Stimulated activated memory B cell treated with anti-CD40 and anti-IgM and Interleukin-4, amounts not matched to agents 10 μg/mL and 1 μg/mL and 100 μg/mL, for 72 hours (primary cell): ENCODE data around the gene PRSS35.
"Not testable (repeated sequence)": the region's sequence is repeated elsewhere in the genome, so short reads cannot be mapped to it uniquely, and the experiment has no call there.

ENCODE experiments used
- ATAC-seq: fragments of 150-1000 bp; cut with Tn5 transposase; 2 replicates; pipeline ENCODE4 v1.10.0; 2021
- H3K27ac Mint-ChIP-seq: one replicate; pipeline ENCODE4 v1.8.0; 2022; ENCODE audit warnings: mild to moderate bottlenecking, mixed read lengths
- H3K27me3 Mint-ChIP-seq: one replicate; pipeline ENCODE4 v1.8.0; 2022; ENCODE audit warnings: mixed read lengths
- H3K36me3 Mint-ChIP-seq: one replicate; pipeline ENCODE4 v1.8.0; 2022; ENCODE audit warnings: mixed read lengths
- H3K4me1 Mint-ChIP-seq: one replicate; pipeline ENCODE4 v1.8.0; 2022; ENCODE audit warnings: mixed read lengths
- H3K4me3 Mint-ChIP-seq: one replicate; pipeline ENCODE4 v1.8.0; 2022; ENCODE audit warnings: mild to moderate bottlenecking, moderate library complexity, mixed read lengths
- H3K9me3 Mint-ChIP-seq: one replicate; pipeline ENCODE4 v1.8.0; 2022; ENCODE audit warnings: mixed read lengths

The PRSS35 gene

GRCh38 chr6:83511901-83512681, at the start of gene PRSS35:
Gene PRSS35, plus strand, starts transcription at chr6:83512534. Its CDS starts 10,908 bp downstream, at chr6:83523442.
- no peak within 1 kb of the TSS for H3K27ac Mint-ChIP-seq
- H3K27me3 Mint-ChIP-seq = peaks cover 68% of the 10 kb centered on the region
- H3K4me3 Mint-ChIP-seq = peak within 1 kb of the TSS; percentile 23
- no peaks in the 10 kb centered on the region for H3K36me3 Mint-ChIP-seq
- ATAC-seq = peak; percentile 61
- H3K4me1 Mint-ChIP-seq = peaks cover 16% of the 10 kb centered on the region
- no peaks in the 10 kb centered on the region for H3K9me3 Mint-ChIP-seq

GRCh38 chr6:83463886-83464285, 48.4 kb upstream of the PRSS35 start:
- no peaks in the 10 kb centered on the region for H3K9me3 Mint-ChIP-seq
- no peaks in the 10 kb centered on the region for H3K4me1 Mint-ChIP-seq
- ATAC-seq = no peak
- H3K36me3 Mint-ChIP-seq = no peaks in the 10 kb centered on the region
- H3K27me3 Mint-ChIP-seq = no peaks in the 10 kb centered on the region
- no peak overlapping the region for H3K4me3 Mint-ChIP-seq
- H3K27ac Mint-ChIP-seq = no peak overlapping the region

- H3K4me1 Mint-ChIP-seq = no peaks in the 10 kb centered on the region
Measured at GRCh38 chr6:83464381-83465140, 47.8 kb upstream of the PRSS35 start.

DNA sequence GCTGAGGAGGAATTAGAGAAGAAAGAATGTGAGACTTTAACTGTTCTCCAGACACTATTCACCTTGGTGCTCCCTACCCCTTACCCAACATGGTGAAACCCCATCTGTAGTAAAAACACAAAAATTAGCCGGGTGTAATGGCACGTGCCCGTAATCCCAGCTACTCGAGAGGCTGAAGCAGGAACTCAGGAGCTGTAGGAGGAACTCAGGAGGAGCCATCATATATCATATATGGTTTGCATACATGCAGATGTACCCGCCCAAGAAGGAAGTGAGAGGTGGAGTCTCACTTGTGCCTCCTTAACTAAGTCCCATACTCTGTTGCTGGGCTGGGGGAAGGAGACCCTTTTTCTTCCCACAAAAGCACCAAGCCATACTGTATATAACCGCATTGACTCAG, 46.0 kb upstream of the PRSS35 start:
- Mint-ChIP-seq H3K9me3 (no peaks in the 10 kb centered on the region), H3K27me3 (no peaks in the 10 kb centered on the region), H3K4me3 (no peak overlapping the region), H3K27ac (no peak overlapping the region), H3K36me3 (no peaks in the 10 kb centered on the region), H3K4me1 (no peaks in the 10 kb centered on the region)
- ATAC-seq = no peak

More at GRCh38 chr6:83464381-83465140, 47.8 kb upstream of the PRSS35 start:
- H3K27ac Mint-ChIP-seq = no peak overlapping the region
- no peaks in the 10 kb centered on the region for H3K36me3 Mint-ChIP-seq
- H3K27me3 Mint-ChIP-seq = no peaks in the 10 kb centered on the region
- no peaks in the 10 kb centered on the region for H3K9me3 Mint-ChIP-seq
- no peak for ATAC-seq
- H3K4me3 Mint-ChIP-seq = no peak overlapping the region

DNA sequence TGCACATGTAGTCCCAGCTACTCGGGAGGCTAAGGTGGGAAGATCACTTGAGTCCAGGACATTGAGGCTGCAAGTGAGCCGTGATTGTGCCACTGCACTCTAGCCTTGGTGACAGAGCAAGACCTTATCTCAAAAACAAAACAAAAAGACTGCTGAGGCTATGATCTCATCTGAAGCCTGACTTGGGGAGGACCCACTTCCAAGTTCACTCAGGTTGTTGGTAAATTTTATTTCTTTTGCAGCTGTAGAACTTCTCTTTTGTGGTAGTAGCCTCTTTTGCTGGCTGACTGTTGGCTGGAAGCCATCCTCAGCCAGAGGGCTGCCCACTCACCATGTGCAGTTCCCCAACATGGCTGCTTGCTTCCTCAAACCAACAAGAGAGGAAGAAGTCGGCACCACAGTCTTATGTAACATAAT, 44.7 kb upstream of the PRSS35 start:
- no peak overlapping the region for H3K27ac Mint-ChIP-seq
- no peak for ATAC-seq
- no peaks in the 10 kb centered on the region for H3K4me1 Mint-ChIP-seq
- no peak overlapping the region for H3K4me3 Mint-ChIP-seq
- no peaks in the 10 kb centered on the region for H3K27me3 Mint-ChIP-seq
- H3K36me3 Mint-ChIP-seq = no peaks in the 10 kb centered on the region
- no peaks in the 10 kb centered on the region for H3K9me3 Mint-ChIP-seq

GRCh38 chr6:83470001-83470400, 42.3 kb upstream of the PRSS35 start:
- no peaks in the 10 kb centered on the region for H3K36me3 Mint-ChIP-seq
- H3K27ac Mint-ChIP-seq = no peak overlapping the region
- ATAC-seq = no peak
- no peak overlapping the region for H3K4me3 Mint-ChIP-seq
- no peaks in the 10 kb centered on the region for H3K27me3 Mint-ChIP-seq
- no peaks in the 10 kb centered on the region for H3K4me1 Mint-ChIP-seq
- no peaks in the 10 kb centered on the region for H3K9me3 Mint-ChIP-seq

DNA sequence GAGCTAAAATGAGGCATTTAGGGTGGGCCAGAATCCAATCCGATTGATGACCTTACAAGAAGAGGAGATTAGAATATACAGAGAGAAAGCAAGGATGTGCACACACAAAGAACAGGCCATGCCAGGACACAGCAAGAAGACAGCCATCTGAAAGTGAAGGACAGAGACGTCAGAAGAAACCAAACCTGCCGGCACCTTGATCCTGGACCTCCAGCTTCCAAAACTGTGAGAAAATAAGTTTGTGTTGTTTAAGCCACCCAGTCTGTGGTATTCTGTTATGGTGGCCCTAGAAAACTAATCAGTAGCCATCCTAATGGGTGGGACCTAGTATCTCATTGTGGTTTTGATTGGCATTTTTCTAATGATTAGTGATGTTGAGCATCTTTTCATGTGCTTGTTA, 41.7 kb upstream of the PRSS35 start:
- Mint-ChIP-seq H3K4me1 (no peaks in the 10 kb centered on the region), H3K9me3 (no peaks in the 10 kb centered on the region), H3K4me3 (no peak overlapping the region), H3K27me3 (no peaks in the 10 kb centered on the region), H3K27ac (no peak overlapping the region), H3K36me3 (no peaks in the 10 kb centered on the region)
- ATAC-seq = no peak

DNA sequence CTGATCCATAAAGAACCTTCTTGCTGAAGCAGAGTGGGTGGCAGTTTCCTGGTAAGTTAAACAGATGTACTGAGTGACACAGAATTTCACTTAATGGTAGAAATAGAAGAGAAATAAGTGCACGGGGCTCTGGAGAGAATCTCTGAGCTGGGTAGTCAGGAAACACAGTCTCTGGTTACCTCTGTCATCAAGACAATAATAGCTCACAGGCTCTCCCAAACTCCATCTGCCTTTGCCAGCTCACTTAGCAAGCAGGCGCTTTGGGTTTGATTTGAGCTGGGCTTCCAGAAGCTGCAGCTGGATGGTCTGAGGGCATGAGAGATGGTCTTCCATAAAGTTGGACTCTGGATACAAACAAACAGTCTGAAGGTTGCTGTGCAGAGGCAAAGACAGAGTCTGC, 39.6 kb upstream of the PRSS35 start:
- no peak for ATAC-seq
- Mint-ChIP-seq H3K36me3 (no peaks in the 10 kb centered on the region), H3K4me1 (no peaks in the 10 kb centered on the region), H3K4me3 (no peak overlapping the region), H3K27me3 (no peaks in the 10 kb centered on the region), H3K27ac (no peak overlapping the region), H3K9me3 (no peaks in the 10 kb centered on the region)

- Mint-ChIP-seq H3K27ac (no peak overlapping the region), H3K27me3 (no peaks in the 10 kb centered on the region), H3K4me3 (no peak overlapping the region), H3K9me3 (no peaks in the 10 kb centered on the region), H3K36me3 (no peaks in the 10 kb centered on the region), H3K4me1 (no peaks in the 10 kb centered on the region)
- ATAC-seq = no peak
Measured at GRCh38 chr6:83474309-83474708, 38.0 kb upstream of the PRSS35 start.

DNA sequence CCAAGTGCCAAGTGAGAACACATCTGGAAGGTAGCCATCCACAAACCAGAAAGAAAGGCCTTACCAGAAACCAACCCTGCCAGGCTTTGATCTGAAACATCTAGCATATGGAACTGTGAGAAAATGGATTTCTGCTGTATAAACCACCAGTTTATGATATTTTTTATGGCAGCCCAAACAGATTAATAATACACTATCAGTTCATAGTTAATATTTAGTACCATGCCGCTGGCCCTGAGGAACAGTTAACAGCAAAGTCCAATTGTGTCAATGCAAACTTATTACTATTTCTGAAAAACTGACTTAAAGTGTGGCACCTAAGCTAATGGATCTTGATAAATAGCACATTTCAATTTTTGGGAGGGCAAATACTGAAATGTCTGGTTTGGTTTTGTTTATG, 35.4 kb upstream of the PRSS35 start:
- H3K27ac Mint-ChIP-seq = no peak overlapping the region
- no peaks in the 10 kb centered on the region for H3K4me1 Mint-ChIP-seq
- no peaks in the 10 kb centered on the region for H3K9me3 Mint-ChIP-seq
- no peak overlapping the region for H3K4me3 Mint-ChIP-seq
- no peaks in the 10 kb centered on the region for H3K27me3 Mint-ChIP-seq
- H3K36me3 Mint-ChIP-seq = no peaks in the 10 kb centered on the region
- no peak for ATAC-seq

DNA sequence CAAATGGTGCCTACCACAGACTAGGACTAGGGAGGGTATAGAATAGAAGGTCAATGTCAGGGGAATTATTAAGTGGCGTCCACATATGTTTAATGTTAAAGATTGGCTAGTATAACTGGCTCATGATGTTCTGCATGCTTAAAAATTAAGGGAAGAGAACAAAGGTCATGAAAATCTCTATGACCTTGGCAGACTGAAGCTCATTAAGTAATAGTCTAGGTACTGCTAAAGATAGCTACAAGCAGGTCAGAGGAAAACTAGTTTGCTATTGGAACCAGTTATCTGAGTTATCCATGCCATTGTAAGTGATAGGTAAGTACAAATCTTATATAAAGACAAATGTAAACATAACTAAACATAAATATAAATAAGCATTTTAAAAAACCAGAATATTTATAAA, 32.9 kb upstream of the PRSS35 start:
- no peak for ATAC-seq
- H3K9me3 Mint-ChIP-seq = no peaks in the 10 kb centered on the region
- H3K36me3 Mint-ChIP-seq = no peaks in the 10 kb centered on the region
- H3K27ac Mint-ChIP-seq = no peak overlapping the region
- no peak overlapping the region for H3K4me3 Mint-ChIP-seq
- no peaks in the 10 kb centered on the region for H3K27me3 Mint-ChIP-seq
- no peaks in the 10 kb centered on the region for H3K4me1 Mint-ChIP-seq

- Mint-ChIP-seq H3K4me3 (no peak overlapping the region), H3K4me1 (no peaks in the 10 kb centered on the region), H3K27me3 (no peaks in the 10 kb centered on the region), H3K27ac (no peak overlapping the region), H3K9me3 (no peaks in the 10 kb centered on the region), H3K36me3 (no peaks in the 10 kb centered on the region)
- no peak for ATAC-seq
Measured at GRCh38 chr6:83480470-83480869, 31.9 kb upstream of the PRSS35 start.

DNA sequence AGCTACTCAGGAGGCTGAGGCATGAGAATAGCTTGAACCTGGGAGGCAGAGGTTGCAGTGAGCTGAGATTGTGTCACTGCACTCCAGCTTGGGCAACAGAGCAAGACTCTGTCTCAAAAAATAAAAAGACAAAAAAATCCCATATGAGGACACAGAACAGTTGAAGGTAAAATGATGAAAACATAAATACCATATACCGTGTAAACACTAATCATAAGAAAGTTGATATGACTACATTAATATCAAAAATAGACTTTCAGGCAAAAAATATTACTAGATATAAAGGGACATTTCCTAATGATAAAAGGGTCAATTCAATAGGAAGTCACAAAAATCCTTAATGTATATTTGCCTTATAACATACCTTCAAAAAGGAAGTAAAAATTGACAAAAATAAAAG, 30.4 kb upstream of the PRSS35 start:
- not testable (repeated sequence) for H3K27me3 Mint-ChIP-seq, ATAC-seq, H3K9me3 Mint-ChIP-seq, H3K27ac Mint-ChIP-seq, H3K36me3 Mint-ChIP-seq, H3K4me1 Mint-ChIP-seq, H3K4me3 Mint-ChIP-seq

- no peak overlapping the region for H3K27ac Mint-ChIP-seq
- no peaks in the 10 kb centered on the region for H3K36me3 Mint-ChIP-seq
- H3K4me1 Mint-ChIP-seq = no peaks in the 10 kb centered on the region
- H3K4me3 Mint-ChIP-seq = no peak overlapping the region
- H3K9me3 Mint-ChIP-seq = no peaks in the 10 kb centered on the region
- H3K27me3 Mint-ChIP-seq = no peaks in the 10 kb centered on the region
- ATAC-seq = no peak
Measured at GRCh38 chr6:83488448-83488847, 23.9 kb upstream of the PRSS35 start.

GRCh38 chr6:83488861-83489260, 23.5 kb upstream of the PRSS35 start:
- H3K4me3 Mint-ChIP-seq = no peak overlapping the region
- H3K4me1 Mint-ChIP-seq = no peaks in the 10 kb centered on the region
- no peaks in the 10 kb centered on the region for H3K9me3 Mint-ChIP-seq
- no peak for ATAC-seq
- H3K36me3 Mint-ChIP-seq = no peaks in the 10 kb centered on the region
- no peak overlapping the region for H3K27ac Mint-ChIP-seq
- no peaks in the 10 kb centered on the region for H3K27me3 Mint-ChIP-seq

GRCh38 chr6:83490217-83490807, 22.0 kb upstream of the PRSS35 start:
- Mint-ChIP-seq H3K36me3 (no peaks in the 10 kb centered on the region), H3K27me3 (no peaks in the 10 kb centered on the region), H3K4me1 (no peaks in the 10 kb centered on the region), H3K4me3 (no peak overlapping the region), H3K27ac (no peak overlapping the region), H3K9me3 (no peaks in the 10 kb centered on the region)
- no peak for ATAC-seq
